ENCODE results near the gene ERBB3.

The ERBB3 gene

GRCh38 chr12:56080556-56081138, 682 bp downstream of the ERBB3 start:
- peak; percentile 18 to 55 for DNase-seq

- DNase-seq = peak in 1 of 2 experiments; percentile 33
These were observed 1.7 kb downstream of the ERBB3 start for GRCh38 chr12:56081393-56082347.

GRCh38 chr12:56082382-56082781, 2.4 kb downstream of the ERBB3 start:
- no peak for DNase-seq

- DNase-seq = no peak
These were observed 3.0 kb downstream of the ERBB3 start for GRCh38 chr12:56082967-56083366.

- peak; percentile 6 to 37 for DNase-seq
These were observed 5.1 kb downstream of the ERBB3 start for GRCh38 chr12:56084958-56085543.

- DNase-seq = no peak
These were observed 6.1 kb downstream of the ERBB3 start for GRCh38 chr12:56086096-56086495.

- DNase-seq = no peak
These were observed 6.6 kb downstream of the ERBB3 start for GRCh38 chr12:56086608-56087007.

GRCh38 chr12:56087220-56087619, 7.3 kb downstream of the ERBB3 start:
- no peak for DNase-seq

- no peak for DNase-seq
These were observed 17.8 kb downstream of the ERBB3 start for GRCh38 chr12:56097738-56098137.

GRCh38 chr12:56098592-56098991, 18.6 kb downstream of the ERBB3 start:
- DNase-seq = no peak

GRCh38 chr12:56099787-56100186, 19.8 kb downstream of the ERBB3 start:
- DNase-seq = no peak

GRCh38 chr12:56101045-56101444, 21.1 kb downstream of the ERBB3 start:
- DNase-seq = no peak

- DNase-seq = no peak
These were observed 22.7 kb downstream of the ERBB3 start for GRCh38 chr12:56102683-56103065.

- DNase-seq = no peak
These were observed 23.2 kb downstream of the ERBB3 start for GRCh38 chr12:56103066-56103711.

GRCh38 chr12:56103823-56104108, 23.8 kb downstream of the ERBB3 start:
- DNase-seq = no peak

GRCh38 chr12:56104109-56104814, 24.3 kb downstream of the ERBB3 start, which contains the start of gene PA2G4:
PA2G4 (plus strand) TSS chr12:56104559; CDS start chr12:56104738, 179 bp downstream.
- DNase-seq = peak; percentile 98 to 99

- peak in 1 of 2 experiments; percentile 49 for DNase-seq
These were observed 25.0 kb downstream of the ERBB3 start for GRCh38 chr12:56104815-56105608.

GRCh38 chr12:56105609-56105902, 25.6 kb downstream of the ERBB3 start:
- no peak for DNase-seq

- no peak for DNase-seq
These were observed 27.3 kb downstream of the ERBB3 start for GRCh38 chr12:56107242-56107641.

GRCh38 chr12:56110571-56110970, 30.6 kb downstream of the ERBB3 start:
- no peak for DNase-seq

GRCh38 chr12:56114084-56114483, 34.1 kb downstream of the ERBB3 start:
- DNase-seq = no peak

- no peak for DNase-seq
These were observed 35.4 kb downstream of the ERBB3 start for GRCh38 chr12:56115329-56115728.
